AG09309 (cell line): Measurements from ENCODE around the gene REL.

Experiments
- DNase-seq: peaks from one replicate; pipeline ENCODE4 v3.0.0-alpha.2; 2010; ENCODE audit warnings: low read depth
- H3K4me3 ChIP-seq: 2 replicates; pipeline ENCODE4 v1.5.1; 2011; ENCODE audit warnings: mild to moderate bottlenecking, low read depth, low read length, moderate library complexity; ENCODE audit not compliant: control insufficient read depth
- TF ChIP-seq, protein P1 (sequence below): IDR thresholded peaks from 2 replicates; pipeline ENCODE4 v1.5.1; 2011; ENCODE audit warnings: mild to moderate bottlenecking, low read depth, low read length, inconsistent platforms; ENCODE audit not compliant: insufficient read depth, control insufficient read depth; ENCODE audit errors: missing control alignments

Gene REL

GRCh38 chr2:60964651-60965498 is 83.5 kb downstream of the REL start:
- TF ChIP-seq, protein P1, sequence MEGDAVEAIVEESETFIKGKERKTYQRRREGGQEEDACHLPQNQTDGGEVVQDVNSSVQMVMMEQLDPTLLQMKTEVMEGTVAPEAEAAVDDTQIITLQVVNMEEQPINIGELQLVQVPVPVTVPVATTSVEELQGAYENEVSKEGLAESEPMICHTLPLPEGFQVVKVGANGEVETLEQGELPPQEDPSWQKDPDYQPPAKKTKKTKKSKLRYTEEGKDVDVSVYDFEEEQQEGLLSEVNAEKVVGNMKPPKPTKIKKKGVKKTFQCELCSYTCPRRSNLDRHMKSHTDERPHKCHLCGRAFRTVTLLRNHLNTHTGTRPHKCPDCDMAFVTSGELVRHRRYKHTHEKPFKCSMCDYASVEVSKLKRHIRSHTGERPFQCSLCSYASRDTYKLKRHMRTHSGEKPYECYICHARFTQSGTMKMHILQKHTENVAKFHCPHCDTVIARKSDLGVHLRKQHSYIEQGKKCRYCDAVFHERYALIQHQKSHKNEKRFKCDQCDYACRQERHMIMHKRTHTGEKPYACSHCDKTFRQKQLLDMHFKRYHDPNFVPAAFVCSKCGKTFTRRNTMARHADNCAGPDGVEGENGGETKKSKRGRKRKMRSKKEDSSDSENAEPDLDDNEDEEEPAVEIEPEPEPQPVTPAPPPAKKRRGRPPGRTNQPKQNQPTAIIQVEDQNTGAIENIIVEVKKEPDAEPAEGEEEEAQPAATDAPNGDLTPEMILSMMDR = no peak
- no peak overlapping the region for H3K4me3 ChIP-seq
- DNase-seq = no peak

DNA sequence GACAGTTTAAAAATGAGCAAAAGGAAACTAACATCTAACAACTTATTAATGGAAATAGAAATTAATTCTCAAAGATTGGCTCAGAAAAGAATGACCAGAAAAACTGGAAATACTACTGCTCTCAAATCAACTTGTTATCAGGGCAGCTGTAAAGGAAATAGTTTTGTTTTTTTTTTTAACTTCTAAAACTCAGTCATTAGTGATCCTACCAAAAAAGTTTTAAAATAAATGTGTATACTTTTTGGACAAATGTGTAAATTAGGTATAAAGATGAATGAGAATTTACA is 84.1 kb downstream of the REL start:
- TF ChIP-seq, protein P1 = no peak
- no peak for DNase-seq
- H3K4me3 ChIP-seq = no peak overlapping the region

- DNase-seq = no peak
- TF ChIP-seq, protein P1 = no peak
- no peak overlapping the region for H3K4me3 ChIP-seq
These were observed 85.4 kb downstream of the REL start for GRCh38 chr2:60966507-60967405.

DNA sequence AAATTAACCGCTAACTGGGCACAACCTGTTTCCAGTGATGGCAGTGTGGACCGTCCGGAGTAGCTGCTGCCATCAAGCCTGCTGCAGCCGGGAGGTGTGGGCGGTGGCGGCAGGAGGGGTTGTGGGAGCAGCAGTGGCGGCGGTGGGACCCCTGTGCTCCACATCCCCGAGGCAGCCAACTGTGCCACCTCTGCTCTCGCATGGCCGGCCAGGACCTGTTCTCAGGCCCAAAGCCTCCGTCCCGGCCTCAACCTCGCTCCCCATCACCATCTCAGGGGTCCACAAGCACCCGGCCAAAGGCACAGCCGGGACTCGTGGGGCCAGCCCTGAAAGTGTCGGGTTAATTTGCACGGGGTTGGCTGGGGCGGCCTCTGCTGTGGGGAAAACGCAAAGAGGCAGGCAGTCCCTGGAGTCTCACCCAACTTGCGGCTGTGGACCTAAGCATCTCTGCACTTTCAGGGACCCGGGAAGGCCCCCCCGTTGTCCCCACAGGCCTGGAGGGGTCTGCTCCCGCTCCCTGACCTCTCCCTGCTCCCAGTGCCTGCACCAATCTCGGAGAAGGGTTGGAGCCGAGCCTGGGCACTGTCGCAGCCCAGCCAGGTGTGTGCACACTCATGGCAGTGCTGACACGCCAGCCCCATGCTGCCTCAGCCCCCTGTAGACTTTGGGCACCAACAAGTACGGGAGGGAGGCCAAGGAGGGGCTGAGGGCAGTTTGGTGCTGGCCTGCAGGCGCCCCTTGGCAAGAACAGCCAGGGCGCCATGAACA is 91.7 kb downstream of the REL start:
- H3K4me3 ChIP-seq = no peak overlapping the region

GRCh38 chr2:60973705-60974104 is 92.3 kb downstream of the REL start:
- TF ChIP-seq, protein P1 = no peak
- H3K4me3 ChIP-seq = no peak overlapping the region
- DNase-seq = no peak

More for the DNA sequence above, 91.7 kb downstream of the REL start:
- TF ChIP-seq, protein P1 = no peak
- no peak for DNase-seq

DNA sequence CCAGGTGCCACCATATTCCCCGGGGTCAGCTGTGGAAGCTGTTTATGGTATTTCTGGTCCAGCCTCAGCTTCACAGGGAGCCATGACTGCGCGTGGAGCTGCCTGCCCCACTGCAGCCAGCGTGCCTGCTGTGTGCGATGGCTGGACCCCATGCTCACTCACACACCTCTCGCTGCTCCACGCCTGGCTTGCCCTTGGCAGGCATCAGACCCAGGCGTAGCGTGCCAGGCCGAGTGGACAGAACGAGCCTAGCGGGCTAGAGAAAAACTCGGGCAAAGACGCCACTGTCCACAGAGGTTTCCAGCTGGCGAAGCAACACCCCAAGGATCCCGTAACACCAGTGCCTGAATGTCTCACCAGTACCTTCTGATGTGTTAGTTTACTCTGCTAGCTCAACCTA is 93.3 kb downstream of the REL start:
- H3K4me3 ChIP-seq = no peak overlapping the region
- DNase-seq = no peak
- TF ChIP-seq, protein P1 = no peak
